Measurements from ENCODE around the gene TNRC18.

Gene TNRC18

GRCh38 chr7:5303061-5303460, 120.6 kb downstream of the TNRC18 start:
- DNase-seq (ENCODE audit: low spot score) (no peak), ATAC-seq (ENCODE audit: low read depth) (no peak)
- Histone ChIP-seq H3K36me3 (ENCODE audit: low read depth) (peaks cover 1% of the 10 kb centered on the region; the same call in 1 of the 2 replicates), H3K4me1 (ENCODE audit: insufficient read depth, poor library complexity, severe bottlenecking) (no peaks in the 10 kb centered on the region), H3K9me3 (ENCODE audit: severe bottlenecking) (no peaks in the 10 kb centered on the region), H3K27ac (ENCODE audit: poor library complexity, severe bottlenecking) (no peak overlapping the region), H3K4me3 (ENCODE audit: severe bottlenecking) (no peak overlapping the region), H3K27me3 (ENCODE audit: insufficient read depth, poor library complexity, severe bottlenecking) (no peaks in the 10 kb centered on the region)
- TF ChIP-seq CTCF (IDR thresholded peaks at IDR 0.05; ENCODE audit: poor library complexity, severe bottlenecking), result no peak

GRCh38 chr7:5302577-5302976, 121.1 kb downstream of the TNRC18 start:
- no peak overlapping the region for H3K4me3 ChIP-seq (ENCODE audit: severe bottlenecking)
- no peaks in the 10 kb centered on the region for H3K27me3 ChIP-seq (ENCODE audit: insufficient read depth, poor library complexity, severe bottlenecking)
- no peaks in the 10 kb centered on the region for H3K36me3 ChIP-seq (ENCODE audit: low read depth)
- no peak overlapping the region for H3K27ac ChIP-seq (ENCODE audit: poor library complexity, severe bottlenecking)
- H3K4me1 ChIP-seq (ENCODE audit: insufficient read depth, poor library complexity, severe bottlenecking), result no peaks in the 10 kb centered on the region
- peak; percentile 19; the same call in 1 of the 3 replicates for ATAC-seq (ENCODE audit: low read depth)
- H3K9me3 ChIP-seq (ENCODE audit: severe bottlenecking), result no peaks in the 10 kb centered on the region
- DNase-seq (ENCODE audit: low spot score), result no peak
- no peak for TF ChIP-seq CTCF (IDR thresholded peaks at IDR 0.05; ENCODE audit: poor library complexity, severe bottlenecking)

GRCh38 chr7:5300366-5300765, 123.3 kb downstream of the TNRC18 start:
- ATAC-seq (ENCODE audit: low read depth) (no peak), DNase-seq (ENCODE audit: low spot score) (no peak)
- no peaks in the 10 kb centered on the region for H3K27me3 ChIP-seq (ENCODE audit: insufficient read depth, poor library complexity, severe bottlenecking)
- H3K9me3 ChIP-seq (ENCODE audit: severe bottlenecking), result no peaks in the 10 kb centered on the region
- no peak overlapping the region for H3K27ac ChIP-seq (ENCODE audit: poor library complexity, severe bottlenecking)
- H3K4me1 ChIP-seq (ENCODE audit: insufficient read depth, poor library complexity, severe bottlenecking), result no peaks in the 10 kb centered on the region
- no peak for TF ChIP-seq CTCF (IDR thresholded peaks at IDR 0.05; ENCODE audit: poor library complexity, severe bottlenecking)
- no peaks in the 10 kb centered on the region for H3K36me3 ChIP-seq (ENCODE audit: low read depth)
- H3K4me3 ChIP-seq (ENCODE audit: severe bottlenecking), result no peak overlapping the region

- ATAC-seq (ENCODE audit: low read depth) (peak; percentile 57), DNase-seq (ENCODE audit: low spot score) (no peak)
These were observed 126.9 kb downstream of the TNRC18 start for GRCh38 chr7:5296611-5297226.

More at GRCh38 chr7:5296611-5297226, 126.9 kb downstream of the TNRC18 start:
- H3K4me3 ChIP-seq (ENCODE audit: severe bottlenecking), result no peak overlapping the region
- H3K36me3 ChIP-seq (ENCODE audit: low read depth), result no peaks in the 10 kb centered on the region
- H3K27me3 ChIP-seq (ENCODE audit: insufficient read depth, poor library complexity, severe bottlenecking), result no peaks in the 10 kb centered on the region
- H3K9me3 ChIP-seq (ENCODE audit: severe bottlenecking), result no peaks in the 10 kb centered on the region
- no peak for TF ChIP-seq CTCF (IDR thresholded peaks at IDR 0.05; ENCODE audit: poor library complexity, severe bottlenecking)
- no peaks in the 10 kb centered on the region for H3K4me1 ChIP-seq (ENCODE audit: insufficient read depth, poor library complexity, severe bottlenecking)
- H3K27ac ChIP-seq (ENCODE audit: poor library complexity, severe bottlenecking), result no peak overlapping the region

Data from RWPE2 (cell line).